Activated effector memory CD4-positive, alpha-beta T cell treated with Interleukin-2 at 50 U/mL for 16 hours (primary cell): ENCODE data around the gene MBD3L2.
"Not testable (repeated sequence)": the region's sequence is repeated elsewhere in the genome, so short reads cannot be mapped to it uniquely, and the experiment has no call there.

Experiments used
- DNase-seq: peaks from one replicate; pipeline ENCODE4 v3.0.0-alpha.2; 2020

Gene MBD3L2

GRCh38 chr19:7063764-7064418 is 14.8 kb downstream of the MBD3L2 start:
- DNase-seq, result no peak

DNA sequence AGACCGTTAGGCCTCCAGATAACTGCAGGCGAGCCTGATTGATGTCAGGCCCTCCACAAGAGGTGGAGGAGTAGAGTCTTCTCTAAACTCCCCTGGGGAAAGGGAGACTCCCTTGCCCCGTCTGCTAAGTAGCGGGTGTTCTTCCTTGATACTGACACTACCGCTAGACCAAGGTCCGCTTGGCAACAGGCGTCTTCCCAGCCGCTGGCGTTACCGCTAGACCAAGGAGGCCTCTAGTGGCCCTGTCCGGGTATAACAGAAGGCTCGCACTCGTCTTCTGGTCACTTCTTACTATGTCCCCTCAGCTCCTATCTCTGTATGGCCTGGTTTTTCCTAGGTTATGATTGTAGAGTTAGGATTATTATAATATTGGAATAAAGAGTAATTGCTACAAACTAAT is 18.0 kb downstream of the MBD3L2 start:
- DNase-seq, result not testable (repeated sequence)

- no peak for DNase-seq
Observed at GRCh38 chr19:7067716-7068115, 18.6 kb downstream of the MBD3L2 start.

GRCh38 chr19:7068599-7068998 is 19.5 kb downstream of the MBD3L2 start:
- no peak for DNase-seq

- peak; percentile 97 for DNase-seq
Observed at GRCh38 chr19:7069042-7069903, 20.2 kb downstream of the MBD3L2 start, which contains the start of gene ZNF557. TSS of gene ZNF557 (plus strand) at chr19:7069703. CDS start at chr19:7075075, 5,372 bp downstream.

- no peak for DNase-seq
Observed at GRCh38 chr19:7069904-7070226, 20.7 kb downstream of the MBD3L2 start.

GRCh38 chr19:7072541-7072940 is 23.4 kb downstream of the MBD3L2 start:
- no peak for DNase-seq

GRCh38 chr19:7074705-7075282 is 25.7 kb downstream of the MBD3L2 start:
- DNase-seq, result no peak

- no peak for DNase-seq
Observed at GRCh38 chr19:7076151-7076550, 27.0 kb downstream of the MBD3L2 start.

- DNase-seq, result no peak
Observed at GRCh38 chr19:7078008-7078407, 28.9 kb downstream of the MBD3L2 start.

DNA sequence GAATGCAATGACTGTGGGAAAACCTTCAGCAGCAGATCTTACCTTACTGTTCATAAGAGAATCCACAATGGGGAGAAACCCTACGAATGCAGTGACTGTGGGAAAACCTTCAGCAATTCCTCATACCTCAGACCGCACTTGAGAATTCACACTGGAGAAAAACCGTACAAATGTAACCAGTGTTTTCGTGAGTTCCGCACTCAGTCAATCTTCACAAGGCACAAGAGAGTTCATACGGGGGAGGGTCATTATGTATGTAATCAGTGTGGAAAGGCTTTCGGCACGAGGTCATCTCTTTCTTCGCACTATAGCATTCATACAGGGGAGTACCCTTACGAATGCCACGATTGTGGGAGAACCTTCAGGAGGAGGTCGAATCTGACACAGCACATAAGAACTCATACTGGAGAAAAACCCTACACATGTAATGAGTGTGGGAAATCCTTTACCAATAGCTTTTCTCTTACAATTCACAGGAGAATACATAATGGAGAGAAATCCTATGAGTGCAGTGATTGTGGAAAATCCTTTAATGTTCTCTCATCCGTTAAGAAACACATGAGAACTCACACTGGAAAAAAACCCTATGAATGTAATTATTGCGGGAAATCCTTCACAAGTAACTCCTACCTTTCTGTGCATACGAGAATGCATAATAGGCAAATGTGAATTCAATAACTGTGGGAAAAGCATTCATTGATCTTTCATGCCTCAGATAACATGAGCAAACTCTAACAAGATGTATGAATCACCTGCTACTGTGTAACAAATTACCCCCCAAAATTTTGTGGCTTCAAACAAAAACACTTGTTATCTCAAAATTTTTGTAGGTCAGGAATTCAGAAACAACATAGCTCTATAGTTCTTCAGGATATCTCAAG is 34.2 kb downstream of the MBD3L2 start:
- no peak for DNase-seq

DNA sequence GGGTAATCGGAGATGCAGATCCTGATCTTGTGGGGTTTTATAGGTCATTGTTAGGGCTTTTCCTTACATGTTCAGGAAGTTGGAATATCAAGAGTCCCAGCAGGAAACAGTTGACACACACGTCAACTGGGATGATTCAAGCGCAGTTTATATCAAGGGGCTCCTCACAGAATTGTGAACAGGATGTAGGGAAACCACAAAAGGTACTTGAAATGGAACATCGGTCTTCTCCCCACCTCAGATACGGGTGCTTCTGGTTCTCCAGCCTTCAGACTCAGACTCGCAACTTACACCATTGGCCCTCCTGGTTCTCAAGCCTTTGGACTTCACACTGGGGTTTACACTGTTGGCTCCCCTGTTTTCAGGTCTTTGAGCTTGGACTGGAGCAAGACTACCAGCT is 39.9 kb downstream of the MBD3L2 start:
- DNase-seq, result no peak

- no peak for DNase-seq
Observed at GRCh38 chr19:7098096-7098495, 49.0 kb downstream of the MBD3L2 start.

- peak; percentile 85 for DNase-seq
Observed at GRCh38 chr19:7098701-7099596, 49.8 kb downstream of the MBD3L2 start.

- no peak for DNase-seq
Observed at GRCh38 chr19:7099597-7099921, 50.4 kb downstream of the MBD3L2 start.
